H9 (cell line): ENCODE data around the gene IGF2BP3. TPM values are rescaled to one million over a fixed set of nuclear protein-coding genes. Genes with fewer than 3 reads are reported as not detected.
A peak's percentile ranks its signal among the peaks of the same experiment; 100 is the strongest.
"Not testable (repeated sequence)": the region's sequence is repeated elsewhere in the genome, so short reads cannot be mapped to it uniquely, and the experiment has no call there.

Experiments used
- DNase-seq: peaks from one replicate; pipeline ENCODE4 v3.0.0-alpha.2; 2017
- H2AFZ ChIP-seq: one replicate; pipeline ENCODE4 v1.6.1; 2013; ENCODE audit warnings: mild to moderate bottlenecking, low read length, control low read depth, moderate library complexity
- H2AK5ac ChIP-seq: 2 replicates; pipeline ENCODE4 v1.6.1; 2013; ENCODE audit warnings: low read length, control low read depth, mixed read lengths; ENCODE audit not compliant: insufficient read length
- H2BK120ac ChIP-seq: one replicate; pipeline ENCODE4 v1.6.1; 2013; ENCODE audit warnings: low read depth, mild to moderate bottlenecking, low read length, control low read depth, inconsistent platforms; ENCODE audit not compliant: poor library complexity, severe bottlenecking
- H2BK12ac ChIP-seq: 2 replicates; pipeline ENCODE4 v1.6.1; 2013; ENCODE audit warnings: low read length, control low read depth, mixed read lengths, low read depth; ENCODE audit not compliant: insufficient read length
- H2BK15ac ChIP-seq: 2 replicates; pipeline ENCODE4 v1.6.1; 2013; ENCODE audit warnings: low read depth, low read length, control low read depth
- H2BK20ac ChIP-seq: one replicate; pipeline ENCODE4 v1.6.1; 2013; ENCODE audit warnings: low read depth, mild to moderate bottlenecking, low read length, control low read depth, inconsistent platforms; ENCODE audit not compliant: poor library complexity, severe bottlenecking
- H2BK5ac ChIP-seq: 2 replicates; pipeline ENCODE4 v1.6.1; 2013; ENCODE audit warnings: low read length, control low read depth, mixed read lengths; ENCODE audit not compliant: insufficient read length
- H3K14ac ChIP-seq: 2 replicates; pipeline ENCODE4 v1.6.1; 2013; ENCODE audit warnings: low read length, control low read depth; ENCODE audit not compliant: insufficient read depth
- H3K18ac ChIP-seq: 2 replicates; pipeline ENCODE4 v1.6.1; 2013; ENCODE audit warnings: low read depth, mild to moderate bottlenecking, mixed read lengths, low read length, control low read depth; ENCODE audit not compliant: insufficient read length
- H3K23ac ChIP-seq: 2 replicates; pipeline ENCODE4 v1.6.1; 2013; ENCODE audit warnings: low read length, control low read depth, mixed read lengths, low read depth; ENCODE audit not compliant: insufficient read length
- H3K23me2 ChIP-seq: 2 replicates; pipeline ENCODE4 v1.6.1; 2013; ENCODE audit warnings: low read depth, mild to moderate bottlenecking, mixed read lengths, low read length, control low read depth; ENCODE audit not compliant: insufficient read length, poor library complexity, severe bottlenecking
- H3K27ac ChIP-seq: 2 replicates; pipeline ENCODE4 v1.5.1; 2013; ENCODE audit warnings: low read length, control low read depth, mixed read lengths, low read depth; ENCODE audit not compliant: insufficient read length
- H3K27me3 ChIP-seq: 2 replicates; pipeline ENCODE4 v1.6.1; 2013; ENCODE audit warnings: low read length, control low read depth, inconsistent platforms; ENCODE audit not compliant: insufficient read depth
- H3K4ac ChIP-seq: 2 replicates; pipeline ENCODE4 v1.6.1; 2013; ENCODE audit warnings: low read depth, mild to moderate bottlenecking, control low read depth, inconsistent platforms, low read length, moderate library complexity
- H3K4me1 ChIP-seq: 2 replicates; pipeline ENCODE4 v1.6.1; 2013; ENCODE audit warnings: low read length, control low read depth, inconsistent platforms; ENCODE audit not compliant: insufficient read depth
- H3K4me2 ChIP-seq: 2 replicates; pipeline ENCODE4 v1.6.1; 2013; ENCODE audit warnings: low read length, control low read depth, mixed read lengths; ENCODE audit not compliant: insufficient read length, insufficient read depth
- H3K56ac ChIP-seq: 2 replicates; pipeline ENCODE4 v1.6.1; 2013; ENCODE audit warnings: low read depth, mild to moderate bottlenecking, mixed read lengths, low read length, control low read depth; ENCODE audit not compliant: insufficient read length
- H3K79me1 ChIP-seq: 2 replicates; pipeline ENCODE4 v1.6.1; 2013; ENCODE audit warnings: low read depth, mild to moderate bottlenecking, moderate library complexity, low read length, control low read depth, inconsistent platforms; ENCODE audit not compliant: insufficient read depth, poor library complexity, severe bottlenecking
- H3K79me2 ChIP-seq: 2 replicates; pipeline ENCODE4 v1.6.1; 2013; ENCODE audit warnings: low read length, control low read depth, inconsistent platforms; ENCODE audit not compliant: insufficient read depth
- H3K9ac ChIP-seq: 2 replicates; pipeline ENCODE4 v1.6.1; 2013; ENCODE audit warnings: low read length, control low read depth, mixed read lengths; ENCODE audit not compliant: insufficient read length; ENCODE audit errors: extremely low read depth
- H3K9me3 ChIP-seq: one replicate; pipeline ENCODE4 v1.6.1; 2013; ENCODE audit warnings: low read depth, low read length, inconsistent platforms; ENCODE audit not compliant: control insufficient read depth
- H3T11ph ChIP-seq: one replicate; pipeline ENCODE4 v1.6.1; 2013; ENCODE audit warnings: mild to moderate bottlenecking, low read length, control low read depth, inconsistent platforms
- H4K20me1 ChIP-seq: one replicate; pipeline ENCODE4 v1.6.1; 2013; ENCODE audit not compliant: control insufficient read depth, insufficient read length, insufficient read depth
- H4K5ac ChIP-seq: 2 replicates; pipeline ENCODE4 v1.6.1; 2013; ENCODE audit warnings: low read depth, mild to moderate bottlenecking, mixed read lengths, low read length, control low read depth; ENCODE audit not compliant: insufficient read length
- H4K8ac ChIP-seq: replicated peaks from 2 replicates; pipeline ENCODE4 v1.6.1; 2013; ENCODE audit warnings: low read length, control low read depth, mixed read lengths, low read depth; ENCODE audit not compliant: insufficient read length
- H4K91ac ChIP-seq: 2 replicates; pipeline ENCODE4 v1.6.1; 2013; ENCODE audit warnings: low read depth, mild to moderate bottlenecking, moderate library complexity, mixed read lengths, low read length, control low read depth; ENCODE audit not compliant: insufficient read length
- H3K27ac Mint-ChIP-seq, 3 experiments: 2 replicates in 2 of 3; 3 replicates in 1 of 3; pipeline ENCODE4 v1.8.0; 2020 to 2021; ENCODE audit warnings: mixed read lengths in 3 of 3, mild to moderate bottlenecking in 1 of 3, moderate library complexity in 1 of 3
- H3K27me3 Mint-ChIP-seq: 2 replicates; pipeline ENCODE4 v1.8.0; 2021; ENCODE audit warnings: low read depth, mild to moderate bottlenecking, moderate library complexity, mixed read lengths
- H3K36me3 Mint-ChIP-seq, 3 experiments: 2 replicates in 2 of 3; 3 replicates in 1 of 3; pipeline ENCODE4 v1.8.0; 2020 to 2021; ENCODE audit warnings: low read depth in 3 of 3, mixed read lengths in 3 of 3; ENCODE audit not compliant: insufficient read depth in 1 of 3
- H3K4me1 Mint-ChIP-seq, 2 experiments: 2 replicates each; pipeline ENCODE4 v1.8.0; 2020; ENCODE audit warnings: mixed read lengths in 2 of 2
- H3K4me3 Mint-ChIP-seq, 2 experiments: 2 replicates in 1 of 2; 3 replicates in 1 of 2; pipeline ENCODE4 v1.8.0; 2020 to 2021; ENCODE audit warnings: mild to moderate bottlenecking in 2 of 2, mixed read lengths in 2 of 2, moderate library complexity in 1 of 2
- H3K9me3 Mint-ChIP-seq, 2 experiments: 2 replicates in 1 of 2; 3 replicates in 1 of 2; pipeline ENCODE4 v1.8.0; 2020; ENCODE audit warnings: mild to moderate bottlenecking in 2 of 2, mixed read lengths in 2 of 2, moderate library complexity in 1 of 2
- WGBS: extraction: QIAGEN DNeasy Blood & Tissue Kit; methylation state at CpG from one replicate; pipeline ENCODE4 v1.1.7; 2013; ENCODE audit warnings: missing lambda C conversion rate, low lambda C conversion rate, mixed read lengths; ENCODE audit not compliant: insufficient read length; ENCODE audit errors: extremely low coverage; 5-methylcytosine and 5-hydroxymethylcytosine counted together
- total RNA-seq: library from RNA; stranded (reverse); gene quantifications from 2 replicates; pipeline ENCODE4 v1.2.1, GENCODE V29; 2021
- TF ChIP-seq, protein P1 (sequence below): fragments of 200-600 bp; sonication (generic); conservative IDR thresholded peaks from 3 replicates; pipeline ENCODE4 v1.8.0; 2021; ENCODE audit warnings: antibody characterized with exemption, mild to moderate bottlenecking

IGF2BP3 gene
- total RNA-seq, 1 experiment from 2014 or later = 197 TPM

GRCh38 chr7:23490357-23491135 is 20.3 kb upstream of the IGF2BP3 start:
- Histone ChIP-seq H3K23ac (no peak overlapping the region), H3T11ph (no peak overlapping the region), H3K79me1 (no peaks in the 10 kb centered on the region), H2BK120ac (no peak overlapping the region), H4K20me1 (no peaks in the 10 kb centered on the region), H2AFZ (no peak overlapping the region), H3K23me2 (no peaks in the 10 kb centered on the region), H2BK15ac (no peak overlapping the region), H3K56ac (no peak overlapping the region), H3K79me2 (no peaks in the 10 kb centered on the region), H2AK5ac (no peak overlapping the region), H3K4ac (no peak overlapping the region), H3K4me2 (no peak overlapping the region), H4K91ac (no peak overlapping the region), H3K18ac (no peak overlapping the region), H4K8ac (no peak overlapping the region), H2BK12ac (no peak overlapping the region), H2BK5ac (no peak overlapping the region), H3K4me1 (no peaks in the 10 kb centered on the region), H3K9ac (no peak overlapping the region), H3K27me3 (no peaks in the 10 kb centered on the region), H3K27ac (no peak overlapping the region), H4K5ac (no peak overlapping the region), H3K14ac (no peak overlapping the region), H2BK20ac (no peak overlapping the region), H3K9me3 (no peaks in the 10 kb centered on the region)
- Mint-ChIP-seq H3K27ac (peak overlapping the region; percentile 87 to 95 (median 91); a peak in 5 of 7 replicates), H3K4me3 (no peak overlapping the region), H3K9me3 (no peaks in the 10 kb centered on the region), H3K36me3 (no peaks in the 10 kb centered on the region; a peak in 1 of 7 replicates), H3K27me3 (no peaks in the 10 kb centered on the region; the same call in 1 of the 2 replicates), H3K4me1 (peaks cover 9 to 15% of the 10 kb centered on the region in 2 experiments)
- TF ChIP-seq, protein P1, sequence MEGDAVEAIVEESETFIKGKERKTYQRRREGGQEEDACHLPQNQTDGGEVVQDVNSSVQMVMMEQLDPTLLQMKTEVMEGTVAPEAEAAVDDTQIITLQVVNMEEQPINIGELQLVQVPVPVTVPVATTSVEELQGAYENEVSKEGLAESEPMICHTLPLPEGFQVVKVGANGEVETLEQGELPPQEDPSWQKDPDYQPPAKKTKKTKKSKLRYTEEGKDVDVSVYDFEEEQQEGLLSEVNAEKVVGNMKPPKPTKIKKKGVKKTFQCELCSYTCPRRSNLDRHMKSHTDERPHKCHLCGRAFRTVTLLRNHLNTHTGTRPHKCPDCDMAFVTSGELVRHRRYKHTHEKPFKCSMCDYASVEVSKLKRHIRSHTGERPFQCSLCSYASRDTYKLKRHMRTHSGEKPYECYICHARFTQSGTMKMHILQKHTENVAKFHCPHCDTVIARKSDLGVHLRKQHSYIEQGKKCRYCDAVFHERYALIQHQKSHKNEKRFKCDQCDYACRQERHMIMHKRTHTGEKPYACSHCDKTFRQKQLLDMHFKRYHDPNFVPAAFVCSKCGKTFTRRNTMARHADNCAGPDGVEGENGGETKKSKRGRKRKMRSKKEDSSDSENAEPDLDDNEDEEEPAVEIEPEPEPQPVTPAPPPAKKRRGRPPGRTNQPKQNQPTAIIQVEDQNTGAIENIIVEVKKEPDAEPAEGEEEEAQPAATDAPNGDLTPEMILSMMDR = no peak
- WGBS = no CpG with 5 or more reads among the region's 56 CpGs
- DNase-seq = no peak

- WGBS = 100% methylated on average over 7 of the region's 13 CpGs
- H3K4ac ChIP-seq, H3K9me3 Mint-ChIP-seq, H3K23me2 ChIP-seq, H3K36me3 Mint-ChIP-seq, H3K27me3 ChIP-seq, H3K4me3 Mint-ChIP-seq, H3K23ac ChIP-seq, H3K4me2 ChIP-seq, H3K4me1 ChIP-seq, H2BK5ac ChIP-seq, H2AK5ac ChIP-seq, H3K14ac ChIP-seq, H3K27me3 Mint-ChIP-seq, H4K8ac ChIP-seq, H2BK20ac ChIP-seq, H3K27ac ChIP-seq, H3K79me2 ChIP-seq, H3K79me1 ChIP-seq, H3K56ac ChIP-seq, H2AFZ ChIP-seq, H2BK120ac ChIP-seq, DNase-seq, H3K9ac ChIP-seq, H2BK12ac ChIP-seq, H3K18ac ChIP-seq, H3K9me3 ChIP-seq, H4K91ac ChIP-seq, H3K27ac Mint-ChIP-seq, H4K5ac ChIP-seq, H2BK15ac ChIP-seq, H3T11ph ChIP-seq, H4K20me1 ChIP-seq: not testable (repeated sequence)
- H3K4me1 Mint-ChIP-seq = peaks cover 9 to 20% of the 10 kb centered on the region in 2 experiments
These were observed 18.4 kb upstream of the IGF2BP3 start for GRCh38 chr7:23488714-23489113.
